GM18502 (cell line): Measurements from ENCODE around the gene NOX5.
"Not testable (repeated sequence)": the region's sequence is repeated elsewhere in the genome, so short reads cannot be mapped to it uniquely, and the experiment has no call there.

Source experiments
- ATAC-seq: cut with Tn5 transposase; IDR thresholded peaks from one replicate; pipeline ENCODE4 v1.9.1; 2021; ENCODE audit warnings: mild to moderate bottlenecking; ENCODE audit not compliant: unreplicated experiment, poor library complexity

The NOX5 gene

GRCh38 chr15:69045802-69046201 is 31.3 kb downstream of the NOX5 start:
- ATAC-seq, result no peak

DNA sequence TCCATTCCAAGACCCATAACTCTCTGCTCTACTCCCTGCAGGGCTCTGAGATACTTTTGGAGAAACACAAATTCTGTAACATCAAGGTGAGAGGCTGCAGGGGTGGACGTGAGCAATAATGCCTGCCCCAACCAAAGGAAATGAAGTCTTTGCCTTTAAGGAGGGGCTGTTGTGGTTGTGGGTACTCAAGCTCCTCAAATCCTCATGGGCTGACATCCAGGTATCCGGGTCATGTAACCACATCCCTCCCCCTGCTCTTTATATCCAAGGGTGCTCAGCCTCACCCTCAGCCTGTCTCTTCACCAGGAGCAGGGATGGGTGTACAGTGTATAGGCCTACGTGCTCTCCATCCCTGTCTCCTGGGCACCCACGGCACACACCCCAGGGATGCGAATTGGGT is 32.3 kb downstream of the NOX5 start:
- no peak for ATAC-seq

GRCh38 chr15:69049976-69050375 is 35.5 kb downstream of the NOX5 start:
- ATAC-seq, result no peak

DNA sequence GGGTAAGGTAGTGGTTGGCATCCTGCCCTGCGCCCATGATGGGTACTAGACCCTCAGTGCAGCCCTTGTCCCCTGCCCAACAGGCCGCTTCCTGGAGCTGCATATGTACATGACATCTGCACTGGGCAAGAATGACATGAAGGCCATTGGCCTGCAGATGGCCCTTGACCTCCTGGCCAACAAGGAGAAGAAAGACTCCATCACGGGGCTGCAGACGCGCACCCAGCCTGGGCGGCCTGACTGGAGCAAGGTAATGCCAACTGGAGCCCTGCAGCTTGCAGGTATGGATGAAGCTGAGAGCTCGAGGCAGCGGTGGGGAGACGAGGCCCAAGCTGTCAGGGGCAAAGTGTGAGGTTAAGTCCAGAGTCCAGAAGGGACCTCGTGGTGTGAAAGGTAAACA is 40.8 kb downstream of the NOX5 start:
- no peak for ATAC-seq

DNA sequence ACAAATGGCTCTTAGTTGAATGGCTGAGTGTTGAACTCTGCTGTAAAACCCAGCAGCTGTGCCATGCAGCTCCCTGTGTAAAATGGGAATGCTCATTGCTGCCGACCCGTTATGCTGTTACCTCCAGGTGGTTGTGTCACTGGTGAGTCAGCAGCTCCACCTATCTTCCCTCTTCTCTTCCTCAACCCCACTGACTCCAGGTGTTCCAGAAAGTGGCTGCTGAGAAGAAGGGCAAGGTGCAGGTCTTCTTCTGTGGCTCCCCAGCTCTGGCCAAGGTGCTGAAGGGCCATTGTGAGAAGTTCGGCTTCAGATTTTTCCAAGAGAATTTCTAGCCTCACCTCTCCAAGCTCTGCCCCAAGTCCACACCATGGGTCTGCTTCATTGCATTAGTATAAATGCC is 41.9 kb downstream of the NOX5 start:
- no peak for ATAC-seq

GRCh38 chr15:69058830-69059556 is 44.5 kb downstream of the NOX5 start:
- ATAC-seq, result no peak

DNA sequence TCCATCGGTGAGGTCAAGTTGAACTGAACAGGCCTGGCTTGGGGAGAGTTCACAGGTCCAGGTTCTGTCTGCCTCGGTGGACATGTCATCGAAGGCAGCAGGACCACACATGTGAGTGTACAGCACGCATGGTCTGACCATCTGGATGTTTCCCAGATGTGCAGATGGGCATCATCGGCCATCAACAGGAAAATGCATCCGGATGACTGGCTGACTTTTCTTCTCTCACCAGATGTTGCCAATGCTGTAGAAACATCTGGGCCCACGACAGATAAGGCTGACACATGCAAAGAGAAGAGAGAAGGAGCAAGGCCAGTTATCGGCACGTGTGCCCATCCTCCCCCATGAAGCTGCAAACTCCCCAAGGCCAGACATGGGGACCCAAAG is 45.1 kb downstream of the NOX5 start:
- no peak for ATAC-seq

- ATAC-seq, result no peak
Observed at GRCh38 chr15:69060041-69060481, 45.6 kb downstream of the NOX5 start.

DNA sequence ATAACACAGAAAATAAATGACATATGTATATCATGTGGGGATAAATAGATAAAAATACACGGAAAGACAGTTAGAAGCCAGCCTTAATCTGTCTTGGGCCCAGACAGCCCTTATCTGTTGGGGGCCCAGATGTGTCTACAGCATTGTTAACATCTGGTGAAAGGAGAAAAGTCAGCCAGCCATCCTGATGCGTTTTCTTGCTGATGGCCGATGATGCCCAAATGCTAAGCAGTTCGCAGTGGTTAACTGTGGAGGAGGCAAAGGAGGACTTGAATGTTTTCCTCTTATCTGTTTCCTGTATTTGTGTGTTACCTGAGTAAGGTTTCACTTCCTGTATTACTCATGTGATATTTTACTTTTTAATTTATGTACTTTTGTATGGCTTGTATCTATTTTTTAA is 46.2 kb downstream of the NOX5 start:
- ATAC-seq, result no peak

GRCh38 chr15:69061414-69061842 is 46.9 kb downstream of the NOX5 start:
- ATAC-seq, result no peak

GRCh38 chr15:69064649-69065048 is 50.2 kb downstream of the NOX5 start:
- ATAC-seq, result no peak

DNA sequence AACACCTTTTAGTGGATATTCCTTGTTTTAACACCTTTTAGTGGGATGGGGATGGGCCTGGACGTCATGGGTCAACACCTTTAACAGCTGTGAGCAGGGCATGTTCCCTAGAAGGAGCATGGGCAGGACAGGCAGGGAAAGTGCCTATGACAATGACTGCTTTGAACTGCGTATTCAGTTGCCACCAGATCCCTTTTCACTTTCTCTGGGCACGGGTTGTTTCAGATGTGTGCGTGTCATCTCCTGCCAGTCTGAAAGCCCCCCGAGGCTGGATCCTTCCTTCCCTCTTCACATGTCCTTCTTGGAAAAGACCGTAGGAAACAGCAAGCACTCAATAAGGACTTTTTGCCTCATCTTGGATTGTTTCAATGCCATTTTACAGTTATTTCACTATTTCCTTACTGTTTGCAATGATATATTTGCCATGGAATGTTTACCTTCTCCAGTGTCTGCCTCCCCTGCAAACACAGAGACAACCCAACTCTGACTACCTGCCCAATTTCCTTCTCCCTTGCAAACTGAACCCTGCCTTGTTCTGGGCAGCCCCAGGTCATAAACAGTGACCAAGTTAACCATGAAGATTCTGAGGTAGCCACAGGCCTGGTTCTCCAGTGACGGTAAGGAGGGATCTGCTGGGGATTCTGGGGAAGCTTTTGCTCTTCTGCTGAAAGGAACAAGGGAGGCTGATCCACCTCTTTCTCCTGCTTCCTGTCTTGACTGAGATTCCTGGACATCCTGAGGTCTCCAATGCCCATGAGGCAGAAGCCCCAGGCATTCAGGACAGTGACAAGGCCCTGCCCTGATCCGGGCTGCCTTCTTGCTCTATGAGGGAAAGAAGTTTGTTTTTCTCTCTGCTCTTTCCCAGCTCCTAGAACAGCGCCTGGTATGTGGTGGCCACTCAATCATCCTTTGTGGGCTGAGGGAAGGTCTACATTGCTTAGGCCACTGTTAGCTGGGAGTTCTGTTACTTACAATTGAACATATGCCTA is 51.8 kb downstream of the NOX5 start:
- no peak for ATAC-seq

DNA sequence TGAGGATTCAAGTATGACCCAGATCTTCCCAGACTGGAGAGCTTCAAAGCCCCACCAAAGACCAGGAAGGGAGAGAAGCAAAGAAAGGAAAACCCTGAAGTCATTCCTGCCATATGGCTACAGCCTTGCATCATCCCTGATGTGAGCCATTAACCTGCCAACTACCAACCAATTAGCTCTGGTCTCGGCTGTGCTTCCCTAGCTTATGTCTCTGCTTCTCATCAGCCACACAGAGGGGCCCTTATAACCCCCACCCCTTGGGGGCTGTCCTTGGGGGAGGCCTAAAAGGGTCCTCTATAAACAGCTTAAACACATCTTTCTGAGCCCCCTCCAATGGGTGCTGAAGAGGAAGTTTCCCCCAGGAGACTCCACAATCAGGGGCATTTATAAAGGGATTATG is 52.8 kb downstream of the NOX5 start:
- ATAC-seq, result no peak

DNA sequence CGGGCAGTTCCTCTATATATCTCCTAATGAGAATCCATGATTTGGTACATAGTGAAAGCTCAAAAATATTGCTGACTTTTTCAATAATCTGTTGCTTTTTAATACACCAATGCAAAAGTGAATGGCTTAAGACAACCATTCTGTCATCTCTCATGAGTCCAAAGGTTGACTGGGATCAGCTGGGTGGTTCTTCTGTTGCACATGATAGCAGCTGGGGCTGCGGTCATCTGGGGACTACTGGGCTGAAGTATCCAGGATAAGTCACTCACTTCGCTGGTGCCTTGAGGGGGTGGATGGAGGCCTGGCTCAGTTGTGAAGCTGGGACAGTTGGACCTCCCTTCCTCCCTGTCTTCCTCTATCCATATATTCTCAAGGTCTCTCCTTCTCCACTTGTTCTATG is 53.7 kb downstream of the NOX5 start:
- no peak for ATAC-seq

DNA sequence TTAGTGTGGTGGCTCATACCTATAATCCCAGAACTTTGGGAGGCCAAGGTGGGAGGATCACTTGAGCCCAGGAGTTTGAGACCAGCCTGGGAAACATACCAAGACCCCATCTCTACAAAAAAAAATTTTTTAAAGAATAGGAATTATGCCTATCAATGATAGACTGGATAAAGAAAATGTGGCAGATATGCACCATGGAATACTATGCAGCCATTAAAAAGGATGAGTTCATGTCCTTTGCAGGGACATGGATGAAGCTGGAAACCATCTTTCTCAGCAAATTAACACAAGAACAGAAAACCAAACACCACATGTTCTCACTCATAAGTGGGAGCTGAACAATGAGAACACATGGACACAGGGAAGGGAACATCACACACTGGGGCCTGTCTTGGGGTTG is 54.8 kb downstream of the NOX5 start:
- not testable (repeated sequence) for ATAC-seq

DNA sequence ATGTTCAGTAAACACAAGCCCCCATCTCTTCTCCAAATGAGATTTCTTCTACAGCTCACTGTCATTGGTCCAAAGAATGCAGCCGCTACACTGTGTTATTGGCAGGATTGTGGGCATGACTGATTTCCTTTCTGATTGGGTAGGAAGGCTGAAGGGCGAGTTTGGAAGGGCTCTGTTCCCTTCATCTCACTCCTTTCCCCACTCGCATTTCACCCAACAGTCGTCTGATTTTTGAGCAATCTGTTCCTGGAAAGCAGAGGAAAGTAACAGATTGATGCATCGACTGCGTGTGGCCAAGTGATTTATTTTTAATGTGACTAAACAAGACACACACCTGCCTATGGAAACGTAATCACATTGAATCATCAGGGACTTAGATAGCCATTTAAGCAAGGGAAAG is 55.5 kb downstream of the NOX5 start:
- no peak for ATAC-seq

DNA sequence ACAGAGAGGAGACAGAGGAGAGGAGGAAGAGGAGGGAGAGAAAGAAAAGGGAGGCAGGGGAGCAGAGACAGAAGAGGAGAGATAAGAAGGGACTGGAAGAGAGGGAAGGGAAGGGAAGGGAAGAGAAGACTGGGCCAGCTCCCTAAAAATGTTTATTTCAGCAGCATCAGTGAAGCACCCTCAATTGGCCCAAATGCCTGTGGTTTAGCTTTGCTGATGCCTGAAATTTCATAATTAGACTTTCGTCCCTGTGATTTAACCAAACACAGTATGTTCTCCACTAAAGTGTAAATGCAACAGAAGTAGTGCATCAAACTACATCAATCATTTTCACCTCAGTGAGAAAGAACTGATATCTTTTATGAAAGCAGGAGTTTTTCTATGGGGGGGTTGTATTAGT is 55.9 kb downstream of the NOX5 start:
- ATAC-seq, result no peak

DNA sequence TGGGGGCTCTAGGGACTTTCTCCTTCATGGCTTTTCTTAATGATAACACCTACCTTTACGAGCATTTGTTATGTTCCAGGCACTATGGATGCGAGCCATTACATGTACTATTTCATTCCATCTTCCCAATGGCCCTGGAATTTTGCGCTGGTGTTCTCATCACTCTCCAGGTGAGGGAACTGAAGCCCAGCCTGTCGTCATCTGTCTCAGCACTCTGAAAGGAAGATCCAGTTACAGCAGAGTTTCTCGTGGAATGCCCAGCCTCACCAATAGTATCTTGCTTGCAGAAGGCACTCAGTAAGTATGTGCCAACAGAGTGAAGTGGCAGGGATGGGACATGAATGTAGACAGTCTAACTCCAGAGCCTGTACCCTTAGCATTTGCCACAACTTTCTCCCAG is 56.8 kb downstream of the NOX5 start:
- ATAC-seq, result no peak

- ATAC-seq, result no peak
Observed at GRCh38 chr15:69072906-69073305, 58.4 kb downstream of the NOX5 start.

GRCh38 chr15:69074001-69074842 is 59.7 kb downstream of the NOX5 start:
- no peak for ATAC-seq

GRCh38 chr15:69074843-69075224 is 60.3 kb downstream of the NOX5 start:
- no peak for ATAC-seq
